ENCODE results near the gene KCND3.

Gene KCND3

GRCh38 chr1:111953797-111954196 lies 35.7 kb downstream of the KCND3 start:
- no peak for DNase-seq (ENCODE audit: low read depth, low spot score)
- H3K4me3 ChIP-seq (ENCODE audit: low read depth, low read length): no peak overlapping the region
- CTCF ChIA-PET: no interaction called here
- POLR2A ChIA-PET: no interaction called here
- no peak for TF ChIP-seq CTCF (IDR thresholded peaks at IDR 0.05; ENCODE audit: insufficient read depth, low read length, missing control alignments)

GRCh38 chr1:111952125-111952657 lies 37.3 kb downstream of the KCND3 start:
- TF ChIP-seq CTCF (IDR thresholded peaks at IDR 0.05; ENCODE audit: insufficient read depth, low read length, missing control alignments): no peak

DNA sequence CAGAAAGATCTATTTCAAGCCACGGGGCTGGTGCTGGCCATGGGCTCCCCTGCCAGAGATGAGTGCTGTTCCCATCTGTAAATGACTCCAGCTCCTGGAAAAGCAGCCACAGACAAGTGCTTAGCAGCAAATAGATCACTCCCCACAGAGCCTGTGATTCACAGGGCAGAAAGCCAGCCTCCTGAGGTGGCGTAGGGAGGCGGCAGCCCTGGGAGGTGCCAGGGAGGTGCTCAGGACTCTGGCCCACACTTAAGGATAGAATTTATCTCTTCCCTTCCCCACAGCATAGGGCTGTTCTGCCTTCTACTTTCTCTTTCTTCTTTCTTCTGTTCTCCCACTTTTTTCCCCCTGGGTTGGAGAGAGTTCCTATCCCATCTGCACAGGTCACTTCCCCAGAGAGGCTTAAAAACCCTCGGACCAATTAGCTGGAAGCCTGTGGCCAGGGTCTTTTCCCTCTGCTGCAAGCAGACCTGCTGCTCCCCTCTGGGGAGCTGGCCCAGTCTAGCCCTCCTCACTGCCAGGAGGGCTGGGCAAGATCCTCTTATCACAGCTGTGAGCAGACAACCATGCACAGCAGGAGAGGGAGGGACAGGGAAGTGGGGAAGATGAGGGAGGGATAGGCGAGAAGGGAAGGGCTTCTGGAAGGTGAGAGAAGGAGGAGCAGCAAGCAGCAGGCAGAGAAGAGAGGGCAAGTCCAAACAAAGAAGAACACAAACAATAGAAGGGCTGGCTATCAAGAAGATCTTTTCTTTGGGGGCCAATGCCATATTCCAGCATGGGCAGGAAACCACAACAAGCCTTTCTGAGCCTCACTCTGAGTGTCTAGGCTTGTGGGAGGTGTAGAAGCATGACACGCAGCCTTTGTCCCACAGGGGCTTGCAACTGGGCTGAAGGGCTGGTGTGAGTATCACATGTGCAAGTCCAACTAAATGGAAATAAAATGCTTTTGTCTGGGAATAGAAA lies 41.0 kb downstream of the KCND3 start:
- no peak for TF ChIP-seq CTCF (IDR thresholded peaks at IDR 0.05; ENCODE audit: insufficient read depth, low read length, missing control alignments)
- DNase-seq (ENCODE audit: low read depth, low spot score): no peak
- ChIA-PET CTCF (no interaction called here), POLR2A (no interaction called here)
- H3K4me3 ChIP-seq (ENCODE audit: low read depth, low read length): no peak overlapping the region

More at GRCh38 chr1:111952125-111952657, 37.3 kb downstream of the KCND3 start:
- ChIA-PET CTCF (no interaction called here), POLR2A (no interaction called here)
- no peak for DNase-seq (ENCODE audit: low read depth, low spot score)
- no peak overlapping the region for H3K4me3 ChIP-seq (ENCODE audit: low read depth, low read length)

- TF ChIP-seq CTCF (IDR thresholded peaks at IDR 0.05; ENCODE audit: insufficient read depth, low read length, missing control alignments): no peak
- DNase-seq (ENCODE audit: low read depth, low spot score): no peak
- ChIA-PET POLR2A (no interaction called here), CTCF (no interaction called here)
- H3K4me3 ChIP-seq (ENCODE audit: low read depth, low read length): no peak overlapping the region
These were observed 45.4 kb downstream of the KCND3 start for GRCh38 chr1:111943846-111944749.

DNA sequence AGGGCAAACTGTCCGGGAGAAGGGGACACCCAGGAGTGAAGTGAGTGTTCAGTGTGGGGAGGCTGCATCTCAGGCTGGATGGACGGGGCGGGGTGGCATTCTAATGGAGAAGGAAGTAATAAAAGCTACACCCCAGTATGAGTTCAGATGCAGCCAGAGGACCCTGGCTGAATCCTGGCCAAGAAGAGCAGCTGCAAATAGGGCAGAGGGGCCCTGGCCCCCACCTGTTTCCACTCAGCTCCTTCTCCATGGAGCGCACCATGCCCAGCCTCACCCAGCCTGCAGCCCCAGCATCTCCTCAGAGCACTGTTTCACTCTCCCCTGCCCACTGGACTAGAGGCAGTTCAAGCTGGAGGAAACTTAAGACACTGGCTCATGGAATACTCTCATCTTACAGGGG lies 46.4 kb downstream of the KCND3 start:
- no peak for DNase-seq (ENCODE audit: low read depth, low spot score)
- no peak for TF ChIP-seq CTCF (IDR thresholded peaks at IDR 0.05; ENCODE audit: insufficient read depth, low read length, missing control alignments)
- ChIA-PET POLR2A (no interaction called here), CTCF (no interaction called here)
- H3K4me3 ChIP-seq (ENCODE audit: low read depth, low read length): no peak overlapping the region

DNA sequence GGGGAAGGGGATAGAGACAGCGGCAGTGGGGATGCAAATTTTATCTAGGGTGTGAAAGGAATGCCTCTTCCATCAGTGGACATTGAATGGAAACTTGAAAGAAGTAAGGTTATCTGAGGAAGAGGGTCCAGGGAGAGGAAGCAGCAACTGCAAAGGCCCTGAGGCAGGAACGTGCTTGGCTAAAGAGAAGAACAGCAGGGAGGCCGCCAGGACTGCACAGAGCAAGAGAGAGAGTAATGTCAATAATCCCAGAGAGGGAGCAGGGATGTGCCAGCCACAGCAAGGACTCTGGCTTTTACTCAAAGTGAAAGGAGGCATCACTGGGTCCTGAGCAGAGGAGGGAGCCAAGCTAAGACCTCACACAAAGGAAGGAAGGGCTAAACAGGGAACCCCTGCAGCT lies 50.9 kb downstream of the KCND3 start:
- ChIA-PET POLR2A (no interaction called here), CTCF (no interaction called here)
- no peak overlapping the region for H3K4me3 ChIP-seq (ENCODE audit: low read depth, low read length)
- DNase-seq (ENCODE audit: low read depth, low spot score): no peak
- TF ChIP-seq CTCF (IDR thresholded peaks at IDR 0.05; ENCODE audit: insufficient read depth, low read length, missing control alignments): no peak

Measured in AG04449 (cell line).